Eye (tissue), 1 donor: ENCODE data around the gene INAFM1.
"Not testable (repeated sequence)": the region's sequence is repeated elsewhere in the genome, so short reads cannot be mapped to it uniquely, and the experiment has no call there.

Source experiments
- DNase-seq: peaks from one replicate; pipeline ENCODE4 v3.0.0-alpha.2; 2015

INAFM1 gene

DNA sequence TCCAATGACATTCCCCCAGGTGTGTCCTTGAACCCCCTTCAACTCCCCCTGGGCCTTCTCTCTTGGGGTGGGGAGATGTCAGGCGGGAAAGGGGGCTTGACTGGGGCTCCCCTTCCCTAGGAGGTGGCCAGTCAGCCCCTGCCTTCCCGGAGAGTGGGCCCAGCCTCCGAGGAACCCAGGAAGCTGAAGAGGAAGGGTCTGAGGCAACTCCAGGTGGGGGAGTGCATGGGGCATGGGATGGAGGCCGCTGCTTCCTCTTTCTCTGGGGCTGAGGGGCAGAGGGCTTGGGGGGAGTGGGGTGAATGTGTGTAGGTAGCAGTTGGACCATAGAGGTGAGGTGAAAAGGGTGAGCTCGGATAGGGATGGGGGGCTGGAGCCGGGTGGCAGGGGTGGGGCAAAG lies 2.7 kb upstream of the INAFM1 start:
- DNase-seq: no peak

DNA sequence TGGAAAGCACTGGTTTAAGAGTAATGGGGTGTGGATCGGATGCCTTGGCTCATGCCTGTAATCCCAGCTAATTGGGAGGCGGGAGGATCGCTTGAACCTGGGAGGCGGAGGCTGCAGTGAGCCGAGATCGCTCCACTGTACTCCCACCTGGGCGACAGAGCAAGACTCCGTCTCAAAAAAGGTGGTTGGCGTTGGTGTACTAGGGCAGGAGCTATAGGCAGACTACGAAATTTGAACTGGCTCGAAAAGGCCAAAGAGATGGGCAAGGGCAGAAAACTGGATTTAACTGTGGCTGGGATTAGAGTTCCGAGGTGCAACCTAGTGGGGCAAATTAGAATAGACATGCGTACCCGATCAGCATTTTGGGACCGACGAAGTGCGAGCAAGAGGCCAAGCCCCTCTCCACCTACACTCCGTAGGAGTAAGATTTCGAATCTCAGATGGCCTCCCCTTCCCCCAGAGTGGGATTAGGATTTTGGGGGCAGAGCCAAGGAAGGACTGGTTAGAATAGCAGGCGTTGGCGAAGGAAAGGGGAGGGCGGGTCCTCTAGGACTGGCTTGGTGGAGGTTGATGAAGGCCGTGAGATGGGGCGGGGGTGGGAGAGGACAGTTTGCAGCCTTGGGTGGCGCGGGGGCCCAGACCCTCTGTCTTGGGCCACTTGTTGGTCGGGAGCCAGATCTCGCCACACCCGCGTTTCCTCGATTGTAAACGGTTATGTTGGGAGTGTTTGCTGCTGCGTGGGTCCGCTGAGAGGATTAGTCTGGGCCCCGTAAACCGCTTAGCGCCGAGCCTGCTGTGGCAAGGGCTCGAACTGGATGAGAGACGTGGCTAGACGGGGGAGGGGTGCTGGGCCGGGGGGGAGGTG lies 2.0 kb upstream of the INAFM1 start:
- peak; percentile 85 for DNase-seq

DNA sequence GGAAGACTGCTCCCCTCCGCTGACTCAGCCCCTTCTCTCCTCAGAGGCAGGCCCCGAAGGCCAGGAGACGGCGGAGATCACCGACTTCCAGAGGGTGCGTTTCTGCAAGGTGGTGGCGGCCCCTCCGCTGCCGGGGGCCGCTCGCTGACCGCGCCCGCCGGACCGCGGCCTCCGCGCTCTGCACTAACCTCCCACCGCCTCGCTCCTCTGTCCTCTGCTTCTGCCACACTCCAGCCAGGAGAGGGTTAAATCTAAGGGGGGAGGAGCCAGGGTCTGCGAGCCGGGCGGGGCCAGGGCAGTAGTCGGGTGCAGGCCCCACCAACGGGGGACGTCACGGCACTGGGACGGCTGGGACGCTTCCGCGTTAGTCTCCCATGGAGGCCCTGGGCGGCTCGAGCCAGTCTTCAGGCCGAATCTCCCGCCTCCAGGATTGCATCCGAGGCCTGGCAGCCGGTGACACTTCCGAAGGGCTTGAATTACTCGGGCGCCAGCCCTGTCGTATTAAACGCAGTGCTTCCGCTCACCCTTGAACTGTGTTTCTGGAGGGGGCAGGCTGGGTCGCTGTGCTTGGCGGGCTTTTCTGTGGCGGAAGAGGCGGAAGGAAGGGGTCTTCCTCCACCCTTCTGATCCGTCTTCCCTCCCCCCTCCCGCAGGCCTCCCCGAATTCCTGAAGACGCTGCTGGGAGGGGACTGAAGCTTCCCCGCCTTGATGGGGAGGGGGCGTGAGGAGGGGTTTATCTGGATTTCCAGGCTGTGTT lies 1.2 kb upstream of the INAFM1 start:
- DNase-seq: peak; percentile 97

DNA sequence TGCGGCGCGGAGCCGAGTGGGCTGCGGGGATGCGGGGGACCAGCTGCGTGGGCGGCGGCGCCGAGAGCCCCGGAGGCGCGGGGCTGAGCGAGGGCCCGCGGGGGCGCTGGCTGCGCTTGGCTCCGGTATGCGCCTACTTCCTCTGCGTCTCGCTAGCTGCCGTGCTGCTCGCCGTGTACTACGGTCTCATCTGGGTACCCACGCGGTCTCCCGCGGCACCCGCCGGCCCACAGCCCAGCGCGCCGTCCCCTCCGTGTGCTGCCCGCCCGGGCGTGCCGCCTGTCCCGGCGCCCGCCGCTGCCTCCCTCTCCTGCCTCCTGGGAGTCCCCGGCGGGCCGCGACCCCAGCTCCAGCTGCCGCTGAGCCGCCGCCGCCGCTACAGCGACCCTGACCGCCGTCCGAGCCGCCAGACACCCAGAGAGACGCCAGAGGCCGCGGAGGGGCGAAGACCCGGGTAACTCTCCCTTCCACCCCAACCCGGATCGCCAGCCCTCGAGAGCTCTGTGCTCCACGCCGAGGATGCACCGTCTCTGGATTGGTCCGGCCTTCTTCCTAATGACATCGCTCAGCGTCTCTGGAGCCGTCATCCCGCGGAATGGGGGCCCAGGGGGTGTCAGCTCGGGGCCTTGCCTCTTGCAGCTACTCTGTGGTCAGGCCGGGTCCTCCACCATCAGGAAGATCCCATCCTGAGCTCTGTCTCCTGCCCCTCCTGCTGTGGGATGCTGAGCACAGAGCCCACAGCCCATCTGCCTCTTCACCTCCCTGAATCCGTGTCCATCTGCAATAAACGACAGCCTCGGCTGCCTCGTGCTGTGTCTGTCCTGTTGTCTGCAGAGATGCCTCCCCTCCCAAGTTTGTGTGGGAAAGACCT lies 441 bp downstream of the INAFM1 start:
- peak; percentile 66 for DNase-seq

DNA sequence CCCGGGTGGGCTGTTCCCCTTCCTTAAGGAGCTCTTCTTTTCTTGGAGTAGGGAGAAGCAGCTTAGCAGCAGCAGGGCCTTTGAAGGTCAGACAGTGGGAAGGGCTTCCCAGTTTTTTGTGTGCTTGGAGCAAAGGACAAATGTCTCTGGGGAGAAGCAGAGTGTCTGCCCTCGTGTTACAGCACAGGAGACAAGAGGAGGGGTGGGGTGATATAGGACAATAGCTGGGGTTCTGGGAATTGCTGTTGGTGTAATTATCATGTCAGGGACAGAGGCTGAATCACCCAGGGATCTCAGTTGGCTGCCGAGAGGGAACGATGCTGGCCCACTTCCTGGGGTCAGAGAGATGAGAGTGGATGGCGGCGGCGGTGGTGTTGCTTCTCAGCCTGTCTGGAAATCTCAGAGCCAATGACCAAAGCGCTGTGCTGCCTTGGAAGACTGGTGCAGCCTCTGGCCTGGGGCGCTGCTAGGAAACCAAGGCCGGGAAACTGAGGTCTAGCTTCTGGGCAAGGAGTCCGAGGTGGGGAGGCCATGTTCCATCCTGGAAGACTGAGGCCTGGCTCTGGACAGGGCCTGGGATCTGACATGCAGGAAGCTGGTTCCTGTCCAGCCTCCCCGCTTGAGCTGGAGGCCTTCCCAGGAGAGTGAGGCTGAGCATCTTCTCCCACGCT lies 1.2 kb downstream of the INAFM1 start:
- DNase-seq: no peak

DNA sequence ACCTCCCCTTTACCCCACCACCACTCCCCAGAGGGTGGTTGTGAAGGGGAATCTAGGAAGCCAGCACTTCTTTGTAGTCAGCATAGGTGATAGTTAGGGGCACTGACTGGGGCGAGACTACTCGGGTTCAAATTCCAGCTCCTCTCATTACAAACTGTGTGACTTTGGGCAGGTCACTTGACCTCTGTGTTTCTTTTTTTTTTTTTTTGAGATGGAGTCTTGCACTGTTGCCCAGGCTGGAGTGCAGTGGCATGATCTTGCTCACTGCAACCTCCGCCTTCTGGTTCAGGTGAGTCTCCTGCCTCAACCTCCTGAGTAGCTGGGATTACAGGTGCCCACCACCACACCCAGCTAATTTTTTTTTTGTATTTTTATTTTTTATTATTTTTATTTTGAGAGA lies 1.8 kb downstream of the INAFM1 start:
- DNase-seq: not testable (repeated sequence)

DNA sequence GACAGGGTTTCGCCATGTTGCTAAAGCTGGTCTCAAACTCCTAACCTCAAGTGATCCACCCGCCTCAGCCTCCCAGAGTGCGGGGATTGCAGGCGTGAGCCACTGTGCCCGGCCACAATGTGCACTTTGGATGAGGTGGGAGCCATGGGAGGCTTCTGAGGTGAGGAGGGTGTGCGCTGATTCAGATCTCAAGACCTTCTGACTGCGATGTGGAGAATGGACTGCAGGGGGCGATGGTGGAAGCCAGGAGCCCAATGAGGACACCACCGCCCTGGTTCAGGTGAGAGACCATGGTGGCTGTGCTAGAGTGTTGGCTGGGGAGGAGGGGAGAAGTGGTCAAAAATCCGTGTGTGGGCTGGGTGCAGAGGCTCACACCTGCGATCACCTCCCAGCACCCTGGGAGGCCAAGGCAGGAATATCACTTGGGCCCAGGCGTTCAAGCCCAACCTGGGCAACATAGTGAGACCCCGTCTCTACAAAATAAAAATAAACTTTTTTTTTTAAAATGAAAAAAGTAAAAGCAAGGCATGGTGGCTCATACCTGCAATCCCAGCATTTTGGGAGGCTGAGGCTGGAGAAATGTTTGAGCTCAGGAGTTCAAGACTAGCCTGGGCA lies 5.6 kb downstream of the INAFM1 start:
- DNase-seq: peak; percentile 32

DNA sequence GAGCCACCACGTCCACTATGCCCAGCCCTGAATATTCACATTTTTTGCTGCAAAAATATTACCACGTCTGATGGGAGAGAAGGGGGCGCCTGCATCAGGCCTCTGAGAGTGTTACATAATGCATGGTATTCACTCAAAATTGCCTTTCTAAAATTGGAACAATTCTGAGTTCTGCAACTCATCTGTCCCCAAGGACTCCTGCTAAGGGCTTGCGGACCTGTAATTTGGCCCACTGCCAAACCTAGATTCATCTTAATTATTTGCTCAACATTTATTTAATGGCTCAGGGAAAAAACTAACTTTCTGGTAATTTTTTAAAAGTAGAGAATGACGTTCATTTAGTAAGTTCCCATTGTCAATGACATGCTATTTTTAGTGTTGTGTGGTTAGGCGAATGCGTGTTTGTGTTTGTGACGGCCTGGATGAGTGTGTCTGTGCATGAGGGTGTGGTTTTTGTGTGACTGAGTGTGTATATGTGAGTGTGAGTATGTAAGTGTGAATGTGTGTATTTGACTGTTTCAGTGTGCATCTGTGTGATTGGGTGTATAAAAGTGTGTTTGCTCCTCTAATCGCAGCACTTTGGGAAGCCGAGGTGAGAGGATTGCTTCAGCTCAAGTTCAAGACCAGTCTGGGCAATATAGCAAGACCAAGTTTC lies 8.8 kb downstream of the INAFM1 start:
- DNase-seq: no peak

DNA sequence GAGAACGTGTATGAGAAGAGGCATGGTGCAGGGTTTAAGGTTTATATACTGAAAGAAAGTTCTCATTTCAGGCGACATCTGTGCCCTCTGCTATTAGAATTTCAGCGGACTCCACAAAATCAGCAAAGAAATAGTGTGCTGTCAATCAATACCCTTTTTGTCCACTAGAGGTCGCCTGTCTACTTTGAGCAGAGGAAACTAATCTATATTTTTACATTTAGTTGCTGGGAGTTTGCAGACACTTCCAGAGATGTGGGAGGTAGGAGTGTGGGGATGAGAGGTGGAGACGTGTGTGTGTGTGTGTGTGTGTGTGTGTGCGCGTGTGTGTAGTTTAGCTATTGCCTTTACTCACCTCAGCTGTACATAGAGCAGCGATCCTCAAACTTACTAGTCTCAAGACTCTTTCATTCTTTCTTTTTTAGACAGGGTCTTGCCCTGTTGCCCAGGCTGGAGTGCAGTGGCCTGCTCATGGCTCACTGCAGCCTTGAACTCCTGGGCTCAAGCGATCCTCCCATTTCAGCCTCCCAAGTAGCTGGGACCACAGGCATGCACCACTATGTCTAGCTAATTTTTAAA lies 9.7 kb downstream of the INAFM1 start:
- peak; percentile 86 for DNase-seq

DNA sequence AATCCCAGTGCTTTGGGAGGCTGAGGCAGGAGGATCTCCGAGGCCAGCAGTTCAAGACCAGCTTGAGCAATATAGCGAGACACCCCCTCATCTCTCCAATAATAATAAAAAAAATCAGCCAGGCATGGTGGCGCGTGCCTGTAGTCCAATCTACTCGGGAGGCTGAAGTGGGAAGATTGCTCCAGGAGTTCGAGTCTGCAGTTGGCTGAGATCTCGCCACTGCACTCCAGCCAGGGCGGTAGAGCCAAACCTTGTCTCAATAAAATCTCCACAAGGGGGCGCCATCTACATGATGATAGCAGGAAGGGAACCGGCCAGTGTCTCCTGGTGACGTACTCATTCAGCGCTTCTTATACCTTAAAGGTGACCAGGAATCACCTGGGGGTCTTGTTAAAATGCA lies 21.4 kb downstream of the INAFM1 start:
- peak; percentile 93 for DNase-seq

DNA sequence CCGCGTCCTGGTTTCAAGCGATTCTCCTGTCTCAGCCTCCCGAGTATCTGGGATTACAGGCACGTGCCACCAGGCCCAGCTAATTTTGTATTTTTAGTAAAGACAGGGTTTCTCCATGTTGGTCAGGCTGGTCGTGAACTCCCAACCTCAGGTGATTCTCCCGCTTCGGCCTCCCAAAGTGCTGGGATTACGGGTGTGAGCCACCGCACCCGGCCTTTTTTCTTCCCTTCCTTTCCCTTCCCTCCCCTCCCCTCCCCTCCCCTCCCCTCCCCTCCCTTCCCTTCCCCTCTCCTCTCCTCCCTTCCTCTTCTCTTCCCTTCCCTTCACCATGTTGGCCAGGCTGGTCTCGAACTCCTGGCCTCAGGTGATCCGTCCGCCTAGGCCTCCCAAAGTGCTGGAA lies 26.2 kb downstream of the INAFM1 start:
- not testable (repeated sequence) for DNase-seq

DNA sequence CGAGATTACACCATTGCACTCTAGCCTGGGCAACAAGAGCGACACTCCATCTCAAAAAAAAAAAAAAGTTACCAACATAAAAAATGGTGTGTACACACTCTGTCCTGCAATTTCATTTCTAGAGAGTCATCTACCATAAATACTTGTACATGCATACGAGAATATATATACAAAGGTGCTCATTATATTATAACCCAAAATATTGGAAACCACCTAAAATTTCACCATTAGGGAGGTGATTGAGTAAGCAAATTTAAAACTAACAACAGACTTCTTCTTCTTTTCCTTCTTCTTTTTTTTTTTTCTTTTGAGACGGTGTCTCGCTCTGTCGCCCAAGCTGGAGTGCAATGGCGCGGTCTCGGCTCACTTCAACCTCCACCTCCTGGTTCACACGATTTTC lies 27.6 kb downstream of the INAFM1 start:
- no peak for DNase-seq

DNA sequence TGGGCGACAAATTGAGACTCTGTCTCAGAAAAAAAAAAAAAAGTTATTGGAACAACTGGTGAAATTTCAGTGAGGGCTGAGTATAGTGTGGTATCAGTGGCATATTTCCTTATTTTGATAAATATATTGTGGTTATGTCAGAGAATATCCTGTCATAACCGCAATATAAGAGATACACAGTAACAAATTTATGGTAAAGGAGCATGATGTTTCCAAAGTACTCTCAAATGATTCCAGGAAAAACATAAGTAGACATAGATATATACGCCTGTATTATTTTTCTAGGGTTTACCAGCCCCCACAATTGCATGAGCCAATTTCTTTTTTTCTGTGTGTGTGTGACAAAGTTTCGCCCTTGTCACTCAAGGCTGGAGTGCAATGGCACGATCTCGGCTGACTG lies 29.3 kb downstream of the INAFM1 start:
- DNase-seq: no peak

DNA sequence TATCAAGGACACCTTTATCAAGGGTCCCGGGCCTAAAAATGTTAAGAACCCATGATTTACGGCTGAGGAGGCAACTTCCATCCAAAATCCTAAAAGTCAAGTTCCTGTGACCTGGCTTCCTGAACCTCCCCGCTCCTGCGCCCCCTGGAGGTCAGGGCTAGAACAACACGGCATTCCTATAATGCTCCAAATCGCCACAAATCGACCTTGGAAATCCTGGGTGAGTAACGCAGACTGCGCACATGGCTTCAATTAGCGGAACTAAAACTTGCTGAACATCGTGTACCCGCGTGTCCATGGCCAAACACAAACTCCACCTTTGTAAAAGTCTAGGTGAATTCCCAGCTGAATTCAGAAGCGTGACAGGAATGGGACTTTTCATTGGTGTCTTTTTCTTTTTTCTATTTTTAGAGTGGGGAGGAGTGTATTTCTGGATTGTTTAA lies 30.6 kb downstream of the INAFM1 start:
- peak; percentile 71 for DNase-seq

DNA sequence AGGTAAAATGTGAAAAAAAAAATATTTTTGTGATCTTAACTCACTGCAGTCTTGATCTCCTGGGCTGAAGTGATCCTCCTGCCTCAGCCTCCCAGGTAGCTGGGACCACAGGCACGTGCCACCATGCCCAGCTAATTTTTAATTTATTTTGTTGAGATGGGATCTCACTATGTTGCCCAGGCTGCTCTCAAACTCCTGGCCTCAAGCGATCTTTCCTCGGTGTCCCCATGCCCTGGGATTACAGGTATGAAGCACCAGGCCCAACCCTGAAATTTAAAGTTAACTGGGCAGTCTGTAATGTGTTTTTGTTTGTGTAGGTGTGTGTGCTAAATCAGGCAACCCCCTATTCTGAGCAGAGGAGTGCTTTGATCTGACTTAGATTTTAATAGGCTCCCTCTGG lies 31.6 kb downstream of the INAFM1 start:
- DNase-seq: no peak

DNA sequence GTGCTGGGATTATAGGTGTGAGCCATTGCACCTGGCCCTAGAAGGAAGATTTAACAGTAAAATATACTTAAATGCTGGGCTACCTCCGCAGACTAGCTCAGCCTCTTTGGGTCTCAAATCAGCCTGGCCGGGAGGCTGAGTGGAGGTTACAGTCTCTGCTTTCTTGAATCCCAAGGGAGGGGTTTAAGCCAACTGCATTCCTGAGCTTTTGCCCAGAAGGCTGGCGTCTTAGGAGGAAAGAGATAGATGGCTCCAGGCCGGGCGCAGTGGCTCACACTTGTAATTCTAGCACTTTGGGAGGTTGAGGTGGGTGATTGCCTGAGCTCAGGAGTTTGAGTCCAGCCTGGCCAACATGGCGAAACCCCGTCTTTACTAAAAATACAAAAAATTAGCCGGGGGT lies 34.4 kb downstream of the INAFM1 start:
- no peak for DNase-seq

DNA sequence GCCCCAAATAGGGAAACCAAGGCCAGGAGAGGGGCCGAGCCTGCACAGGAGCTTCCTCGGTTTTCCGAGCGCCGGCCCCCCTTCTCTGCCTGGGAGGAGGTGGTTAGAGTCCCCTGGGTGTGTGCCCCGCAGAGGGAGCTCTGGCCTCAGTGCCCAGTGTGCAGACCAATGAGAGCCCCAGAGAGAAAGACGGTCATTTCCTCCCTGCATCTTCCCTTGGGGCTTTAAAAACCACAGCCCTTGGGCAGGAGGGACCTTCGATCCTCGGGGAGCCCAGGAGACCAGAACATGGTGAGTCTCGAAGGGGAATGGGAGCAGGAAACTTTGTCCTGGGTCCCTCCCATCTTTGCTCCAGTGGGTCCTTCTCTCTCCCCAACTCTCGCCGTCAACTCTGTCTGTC lies 34.9 kb downstream of the INAFM1 start, which contains the start of gene C5AR1:
Gene C5AR1, plus strand, starts transcription at position 254 of the 400 bp plus-strand sequence. Its CDS starts 35 bp downstream, at position 289.
- DNase-seq: no peak

DNA sequence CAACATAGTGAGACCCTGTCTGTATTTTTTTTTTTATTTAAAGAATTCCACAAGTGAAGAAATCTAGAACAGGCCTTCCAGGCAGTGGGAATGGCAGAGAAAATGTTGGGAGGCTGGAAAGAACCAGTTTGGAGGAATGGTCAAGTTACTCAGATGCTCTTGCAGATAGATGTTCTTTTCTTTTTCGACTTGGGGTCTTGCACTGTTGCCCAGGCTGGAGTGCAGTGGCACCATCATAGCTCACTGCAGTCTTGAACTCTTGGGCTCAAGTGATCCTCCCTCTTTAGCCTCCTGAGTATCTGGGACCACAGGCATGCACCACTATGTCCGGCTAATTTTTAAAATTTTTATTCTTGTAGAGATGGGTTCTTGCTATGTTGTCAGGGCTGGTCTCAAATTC lies 35.6 kb downstream of the INAFM1 start:
- no peak for DNase-seq

DNA sequence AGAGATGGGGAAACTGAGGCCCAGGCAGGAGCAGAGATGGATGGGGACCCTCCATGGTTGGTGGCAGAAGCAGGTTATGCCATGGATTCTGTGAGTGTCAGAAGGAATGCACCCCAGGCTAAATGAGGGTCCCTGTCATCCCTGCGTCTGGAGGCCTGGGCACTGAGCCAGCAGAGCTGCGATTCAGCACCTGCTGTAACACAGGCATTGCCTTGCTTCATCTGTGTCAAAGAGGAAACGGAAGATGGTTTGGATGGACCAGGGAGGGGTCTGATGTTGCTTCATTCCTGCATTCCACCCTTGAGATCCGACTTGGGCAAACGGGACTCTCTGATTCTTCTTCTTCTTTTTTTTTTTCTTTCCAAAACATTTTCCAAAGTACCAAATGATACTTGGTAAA lies 36.1 kb downstream of the INAFM1 start:
- DNase-seq: no peak

DNA sequence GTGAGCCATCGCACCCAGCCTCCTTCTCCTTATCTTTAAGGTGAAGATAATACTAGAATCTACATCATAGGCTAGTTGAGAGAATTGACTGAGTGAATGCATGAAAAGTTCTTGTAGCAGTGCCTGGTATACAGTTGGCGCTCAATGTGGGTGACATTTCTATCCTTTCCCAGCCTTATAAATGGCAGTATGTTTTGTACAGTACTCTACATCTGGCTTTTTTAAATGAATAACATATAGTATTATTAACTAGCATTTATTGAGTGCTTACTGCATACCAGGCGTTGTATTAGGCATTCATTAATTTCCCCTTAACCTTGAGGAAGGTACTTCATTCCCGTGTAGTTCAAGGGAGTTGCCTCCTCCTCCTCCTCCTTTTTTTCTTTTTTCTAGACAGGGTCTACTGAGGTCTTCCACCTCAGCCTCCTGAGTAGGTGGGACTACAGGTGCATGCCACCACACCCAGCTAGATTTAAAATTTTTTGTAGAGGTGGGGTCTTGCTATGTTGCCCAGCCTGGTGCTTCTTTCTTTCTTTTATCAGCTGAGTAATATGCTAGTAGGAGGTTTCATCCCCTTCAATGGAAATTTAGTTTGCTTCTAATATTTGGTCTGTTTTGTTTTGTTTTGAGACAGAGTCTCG lies 37.8 kb downstream of the INAFM1 start:
- no peak for DNase-seq
